ENCODE measurements around the gene SLC22A8.
"Not testable (repeated sequence)": the region's sequence is repeated elsewhere in the genome, so short reads cannot be mapped to it uniquely, and the experiment has no call there.

SLC22A8 gene, protein sequence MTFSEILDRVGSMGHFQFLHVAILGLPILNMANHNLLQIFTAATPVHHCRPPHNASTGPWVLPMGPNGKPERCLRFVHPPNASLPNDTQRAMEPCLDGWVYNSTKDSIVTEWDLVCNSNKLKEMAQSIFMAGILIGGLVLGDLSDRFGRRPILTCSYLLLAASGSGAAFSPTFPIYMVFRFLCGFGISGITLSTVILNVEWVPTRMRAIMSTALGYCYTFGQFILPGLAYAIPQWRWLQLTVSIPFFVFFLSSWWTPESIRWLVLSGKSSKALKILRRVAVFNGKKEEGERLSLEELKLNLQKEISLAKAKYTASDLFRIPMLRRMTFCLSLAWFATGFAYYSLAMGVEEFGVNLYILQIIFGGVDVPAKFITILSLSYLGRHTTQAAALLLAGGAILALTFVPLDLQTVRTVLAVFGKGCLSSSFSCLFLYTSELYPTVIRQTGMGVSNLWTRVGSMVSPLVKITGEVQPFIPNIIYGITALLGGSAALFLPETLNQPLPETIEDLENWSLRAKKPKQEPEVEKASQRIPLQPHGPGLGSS

GRCh38 chr11:63015521-63016215, at the start of gene SLC22A8:
Gene SLC22A8 (minus strand): TSS chr11:63015841. CDS start chr11:63014958, 883 bp downstream.
- TF ChIP-seq, protein P1, sequence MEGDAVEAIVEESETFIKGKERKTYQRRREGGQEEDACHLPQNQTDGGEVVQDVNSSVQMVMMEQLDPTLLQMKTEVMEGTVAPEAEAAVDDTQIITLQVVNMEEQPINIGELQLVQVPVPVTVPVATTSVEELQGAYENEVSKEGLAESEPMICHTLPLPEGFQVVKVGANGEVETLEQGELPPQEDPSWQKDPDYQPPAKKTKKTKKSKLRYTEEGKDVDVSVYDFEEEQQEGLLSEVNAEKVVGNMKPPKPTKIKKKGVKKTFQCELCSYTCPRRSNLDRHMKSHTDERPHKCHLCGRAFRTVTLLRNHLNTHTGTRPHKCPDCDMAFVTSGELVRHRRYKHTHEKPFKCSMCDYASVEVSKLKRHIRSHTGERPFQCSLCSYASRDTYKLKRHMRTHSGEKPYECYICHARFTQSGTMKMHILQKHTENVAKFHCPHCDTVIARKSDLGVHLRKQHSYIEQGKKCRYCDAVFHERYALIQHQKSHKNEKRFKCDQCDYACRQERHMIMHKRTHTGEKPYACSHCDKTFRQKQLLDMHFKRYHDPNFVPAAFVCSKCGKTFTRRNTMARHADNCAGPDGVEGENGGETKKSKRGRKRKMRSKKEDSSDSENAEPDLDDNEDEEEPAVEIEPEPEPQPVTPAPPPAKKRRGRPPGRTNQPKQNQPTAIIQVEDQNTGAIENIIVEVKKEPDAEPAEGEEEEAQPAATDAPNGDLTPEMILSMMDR (IDR thresholded peaks at IDR 0.05; ENCODE audit: unreplicated experiment in 3 of 3): no peak
- Mint-ChIP-seq H3K27ac (no peak within 1 kb of the TSS), H3K4me3 (no peak within 1 kb of the TSS), H3K4me1 (peaks cover 24% of the 10 kb centered on the region), H3K27me3 (ENCODE audit: low read depth) (peaks cover 33% of the 10 kb centered on the region), H3K36me3 (ENCODE audit: low read depth) (no peaks in the 10 kb centered on the region), H3K9me3 (no peaks in the 10 kb centered on the region)

GRCh38 chr11:63046203-63046602, 30.6 kb upstream of the SLC22A8 start:
- not testable (repeated sequence) for H3K27me3 Mint-ChIP-seq (ENCODE audit: low read depth); H3K36me3 Mint-ChIP-seq (ENCODE audit: low read depth)
- peaks cover 17% of the 10 kb centered on the region for H3K9me3 Mint-ChIP-seq

DNA sequence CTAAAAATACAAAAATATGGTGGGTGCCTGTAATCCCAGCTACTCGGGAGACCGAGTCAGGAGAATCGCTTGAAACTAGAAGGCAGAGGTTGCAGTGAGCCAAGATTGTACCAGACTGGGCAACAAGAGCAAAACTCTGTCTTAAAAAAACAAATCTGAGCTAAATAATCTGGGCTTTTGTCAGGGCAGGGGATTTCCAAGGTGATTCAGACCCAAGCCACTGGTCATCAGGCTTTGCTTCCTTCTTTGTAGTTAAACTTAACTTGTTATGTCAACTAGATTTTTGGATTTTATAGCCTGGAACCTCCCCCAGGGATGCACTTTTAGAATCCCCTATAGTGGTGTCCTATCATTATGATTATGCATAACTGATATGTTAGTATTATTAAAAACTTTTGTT, 27.0 kb upstream of the SLC22A8 start:
- no peaks in the 10 kb centered on the region for H3K36me3 Mint-ChIP-seq (ENCODE audit: low read depth)
- TF ChIP-seq, protein P1 (IDR thresholded peaks at IDR 0.05; ENCODE audit: unreplicated experiment in 3 of 3): no peak
- H3K9me3 Mint-ChIP-seq: peaks cover 23% of the 10 kb centered on the region
- no peak overlapping the region for H3K4me3 Mint-ChIP-seq
- H3K4me1 Mint-ChIP-seq: no peaks in the 10 kb centered on the region
- peaks cover 5% of the 10 kb centered on the region for H3K27me3 Mint-ChIP-seq (ENCODE audit: low read depth)
- no peak overlapping the region for H3K27ac Mint-ChIP-seq

More at GRCh38 chr11:63046203-63046602, 30.6 kb upstream of the SLC22A8 start:
- not testable (repeated sequence) for H3K4me3 Mint-ChIP-seq, H3K27ac Mint-ChIP-seq, H3K4me1 Mint-ChIP-seq

DNA sequence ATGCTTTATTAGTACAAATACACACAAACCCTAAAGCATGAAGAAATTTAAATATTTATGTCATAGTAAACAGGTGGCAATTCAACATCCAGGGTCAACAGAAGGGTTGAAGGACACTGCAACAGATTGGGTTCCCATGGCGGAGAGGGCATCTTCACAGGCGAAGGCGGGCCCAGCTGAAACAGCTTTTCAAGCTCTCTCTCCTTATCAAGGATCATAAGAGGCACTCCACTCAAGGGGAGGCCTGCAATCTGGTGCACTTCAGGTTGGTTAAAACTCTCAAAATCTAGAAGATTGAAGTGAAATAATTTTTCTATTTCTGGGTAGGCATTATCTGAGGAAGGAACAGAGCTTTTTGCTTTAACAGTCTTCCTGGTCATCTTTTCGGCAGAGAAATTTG, 16.8 kb upstream of the SLC22A8 start:
- Mint-ChIP-seq H3K4me3 (no peak overlapping the region), H3K9me3 (peaks cover 13% of the 10 kb centered on the region), H3K27ac (no peak overlapping the region), H3K4me1 (no peaks in the 10 kb centered on the region), H3K27me3 (ENCODE audit: low read depth) (peaks cover 16% of the 10 kb centered on the region), H3K36me3 (ENCODE audit: low read depth) (no peaks in the 10 kb centered on the region)
- TF ChIP-seq, protein P1 (IDR thresholded peaks at IDR 0.05; ENCODE audit: unreplicated experiment in 3 of 3): no peak

DNA sequence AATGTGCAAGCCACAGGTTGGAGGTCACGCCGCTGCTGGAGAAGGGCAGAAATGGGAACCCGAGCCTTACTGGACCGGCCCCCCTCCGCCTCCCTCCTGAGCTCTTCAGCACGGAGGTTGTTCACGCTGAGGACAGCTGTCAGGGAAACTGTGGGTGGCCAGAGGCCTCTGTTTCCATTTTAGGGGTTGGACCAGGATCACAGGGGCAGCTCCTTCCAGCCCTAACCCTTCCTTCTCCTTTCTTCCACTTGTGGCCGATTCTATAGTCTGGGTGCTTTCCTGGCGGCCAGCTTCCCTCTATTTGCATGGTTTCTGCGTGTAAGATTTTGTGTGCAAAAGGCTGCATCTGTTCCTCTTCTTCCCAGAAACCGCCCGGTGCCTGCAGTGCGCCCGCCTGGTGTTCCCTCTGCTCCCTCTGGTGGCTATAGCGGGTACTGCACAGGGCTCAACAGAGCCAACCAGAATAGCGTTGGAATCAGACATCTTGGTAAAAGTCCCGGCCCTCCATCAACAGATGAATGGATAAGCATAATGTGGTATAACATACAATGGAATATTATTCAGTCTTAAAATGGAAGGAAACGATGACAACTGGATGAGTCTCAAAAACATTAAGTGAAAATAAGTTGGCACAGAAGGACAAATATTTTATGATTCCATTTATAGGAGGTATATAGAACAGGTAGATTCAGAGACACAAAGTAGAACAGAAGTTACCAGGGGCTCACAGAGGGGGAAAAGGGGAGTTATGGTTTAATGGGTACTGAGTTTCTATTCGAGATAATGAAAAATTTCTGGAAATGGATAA, 8.4 kb upstream of the SLC22A8 start:
- peak overlapping the region in 2 of 3 experiments; percentile 0 to 17 for H3K4me3 Mint-ChIP-seq
- peaks cover 20% of the 10 kb centered on the region for H3K4me1 Mint-ChIP-seq
- H3K27ac Mint-ChIP-seq: peak overlapping the region in 1 of 3 experiments; percentile 32
- peaks cover 9% of the 10 kb centered on the region for H3K27me3 Mint-ChIP-seq (ENCODE audit: low read depth)
- TF ChIP-seq, protein P1 (IDR thresholded peaks at IDR 0.05; ENCODE audit: unreplicated experiment in 3 of 3): peak; percentile 99 to 100 (median 100)
- H3K36me3 Mint-ChIP-seq (ENCODE audit: low read depth): no peaks in the 10 kb centered on the region
- peaks cover 5% of the 10 kb centered on the region for H3K9me3 Mint-ChIP-seq
